ENCODE measurements around the gene PAFAH1B2.
A peak's percentile ranks its signal among the peaks of the same experiment; 100 is the strongest.
"Not testable (repeated sequence)": the region's sequence is repeated elsewhere in the genome, so short reads cannot be mapped to it uniquely, and the experiment has no call there.

PAFAH1B2 gene

GRCh38 chr11:117175104-117175503 lies 31.0 kb downstream of the PAFAH1B2 start:
- DNase-seq = no peak

GRCh38 chr11:117175781-117176180 lies 31.7 kb downstream of the PAFAH1B2 start:
- DNase-seq = no peak

- no peak for DNase-seq
These were observed 32.1 kb downstream of the PAFAH1B2 start for GRCh38 chr11:117176186-117176585.

- DNase-seq = no peak
These were observed 33.6 kb downstream of the PAFAH1B2 start for GRCh38 chr11:117177534-117178209.

GRCh38 chr11:117178210-117179034 lies 34.3 kb downstream of the PAFAH1B2 start, which contains the start of gene SIDT2:
SIDT2 (plus strand) TSS chr11:117178743; CDS start chr11:117179264, 521 bp downstream.
- peak; percentile 88 to 90 for DNase-seq

GRCh38 chr11:117179048-117179999 lies 35.2 kb downstream of the PAFAH1B2 start:
- DNase-seq = peak; percentile 48 to 50

GRCh38 chr11:117180020-117180419 lies 35.9 kb downstream of the PAFAH1B2 start:
- DNase-seq = no peak

- DNase-seq = peak; percentile 71 to 74
These were observed 36.8 kb downstream of the PAFAH1B2 start for GRCh38 chr11:117180661-117181585.

- DNase-seq = no peak
These were observed 37.8 kb downstream of the PAFAH1B2 start for GRCh38 chr11:117181586-117182550.

- DNase-seq = no peak
These were observed 38.5 kb downstream of the PAFAH1B2 start for GRCh38 chr11:117182551-117182935.

GRCh38 chr11:117183178-117183577 lies 39.1 kb downstream of the PAFAH1B2 start:
- not testable (repeated sequence) for DNase-seq

GRCh38 chr11:117183724-117184349 lies 39.8 kb downstream of the PAFAH1B2 start:
- DNase-seq = no peak

GRCh38 chr11:117185736-117186430 lies 41.8 kb downstream of the PAFAH1B2 start:
- DNase-seq = peak in 1 of 2 donors; percentile 30

GRCh38 chr11:117186431-117186761 lies 42.3 kb downstream of the PAFAH1B2 start:
- no peak for DNase-seq

- DNase-seq = peak in 1 of 2 donors; percentile 7
These were observed 42.9 kb downstream of the PAFAH1B2 start for GRCh38 chr11:117187007-117187406.

- DNase-seq = no peak
These were observed 43.3 kb downstream of the PAFAH1B2 start for GRCh38 chr11:117187428-117187798.

- peak in 1 of 2 donors; percentile 8 for DNase-seq
These were observed 43.9 kb downstream of the PAFAH1B2 start for GRCh38 chr11:117187799-117188481.

- no peak for DNase-seq
These were observed 44.6 kb downstream of the PAFAH1B2 start for GRCh38 chr11:117188620-117189081.
